Measurements from ENCODE around the gene ZFHX3.

The ZFHX3 gene

DNA sequence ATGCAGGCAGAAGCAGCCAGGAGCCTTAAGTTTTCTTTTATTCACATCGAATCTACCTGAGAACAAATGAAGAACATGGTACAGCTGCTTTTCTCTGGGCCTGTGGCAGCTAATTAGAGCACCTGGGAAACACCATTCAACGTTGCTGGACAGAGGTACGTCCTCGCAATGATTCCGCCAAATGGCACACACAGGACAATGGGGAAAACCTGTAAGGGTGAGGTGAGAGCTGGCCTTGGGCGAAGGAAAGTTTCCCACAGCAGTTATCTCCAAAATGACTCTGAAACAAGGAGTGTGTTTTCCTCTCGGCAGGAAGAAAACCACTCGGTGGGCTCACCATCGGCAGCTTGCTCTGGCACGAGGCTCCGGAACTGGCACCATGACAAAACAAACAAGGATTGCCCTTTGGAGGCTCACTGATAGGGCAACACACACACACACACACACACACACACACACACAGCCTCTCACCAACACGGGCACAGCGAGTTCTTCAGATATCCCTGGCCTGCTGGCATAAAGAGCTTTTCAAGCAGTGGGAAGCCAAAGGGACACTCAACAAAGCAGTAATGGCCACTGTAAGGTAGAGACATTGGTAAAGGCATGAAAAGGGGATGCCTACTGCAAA, 73.7 kb downstream of the ZFHX3 start:
- no peak for DNase-seq (ENCODE audit: low read depth in 2 of 2)

DNA sequence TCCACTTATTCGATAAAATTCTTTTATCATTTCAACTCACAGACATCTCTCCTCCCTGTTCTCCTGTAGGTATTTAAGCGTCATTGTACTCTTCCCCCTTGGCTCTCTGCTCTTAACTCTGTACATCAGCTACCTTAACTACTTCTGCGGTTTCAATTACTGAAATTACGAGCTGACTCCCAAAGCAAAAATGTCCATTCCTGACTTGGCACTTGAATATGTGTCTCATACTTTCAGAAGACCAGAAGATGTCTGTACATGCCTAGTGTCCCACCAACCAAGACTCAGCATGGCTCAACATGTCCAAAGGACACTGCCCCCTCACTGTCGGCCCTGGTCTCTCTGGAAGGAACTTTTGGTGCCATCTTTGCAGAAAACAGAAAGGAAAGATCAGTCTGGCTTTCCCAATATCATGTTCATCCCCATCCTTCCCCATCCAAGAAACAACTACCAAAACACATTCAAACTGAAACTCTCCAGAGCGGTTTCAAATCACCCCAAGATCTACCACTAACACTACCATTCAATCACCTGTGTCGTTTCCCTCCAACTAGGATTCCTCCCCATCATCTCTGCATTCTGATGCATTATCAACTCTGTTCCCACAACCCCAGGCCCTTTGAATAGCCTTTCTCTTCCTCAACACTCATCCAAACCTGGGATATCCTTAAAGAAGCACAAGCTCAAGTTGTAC, 74.9 kb downstream of the ZFHX3 start:
- DNase-seq (ENCODE audit: low read depth in 2 of 2): no peak

GRCh38 chr16:72971370-72971769, 76.6 kb downstream of the ZFHX3 start:
- DNase-seq (ENCODE audit: low read depth in 2 of 2): no peak

- DNase-seq (ENCODE audit: low read depth in 2 of 2): no peak
These were observed 77.3 kb downstream of the ZFHX3 start for GRCh38 chr16:72970656-72971055.

GRCh38 chr16:72969812-72970211, 78.1 kb downstream of the ZFHX3 start:
- no peak for DNase-seq (ENCODE audit: low read depth in 2 of 2)

DNA sequence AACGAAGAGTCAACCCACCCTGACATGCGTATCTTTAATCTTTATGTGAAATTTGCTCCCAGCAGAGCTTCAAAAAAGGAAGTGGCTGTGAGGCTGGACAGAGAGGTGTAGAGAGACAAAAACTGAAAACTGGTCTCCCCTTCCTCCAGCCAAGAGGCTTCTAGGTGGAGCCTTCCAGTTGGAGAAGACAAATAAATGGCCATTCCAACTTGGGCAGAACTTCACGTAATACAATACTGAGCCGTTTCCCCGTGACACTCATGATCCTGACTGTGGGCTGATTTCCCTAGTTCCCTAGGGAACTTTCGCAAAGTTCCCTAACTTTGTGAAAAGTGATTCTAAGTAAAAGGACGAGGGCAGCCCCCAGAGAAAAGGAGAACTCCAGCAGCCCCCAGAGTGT, 78.8 kb downstream of the ZFHX3 start:
- no peak for DNase-seq (ENCODE audit: low read depth in 2 of 2)

GRCh38 chr16:72967941-72968340, 80.0 kb downstream of the ZFHX3 start:
- no peak for DNase-seq (ENCODE audit: low read depth in 2 of 2)

GRCh38 chr16:72963533-72964315, 84.2 kb downstream of the ZFHX3 start:
- DNase-seq (ENCODE audit: low read depth in 2 of 2): no peak

DNA sequence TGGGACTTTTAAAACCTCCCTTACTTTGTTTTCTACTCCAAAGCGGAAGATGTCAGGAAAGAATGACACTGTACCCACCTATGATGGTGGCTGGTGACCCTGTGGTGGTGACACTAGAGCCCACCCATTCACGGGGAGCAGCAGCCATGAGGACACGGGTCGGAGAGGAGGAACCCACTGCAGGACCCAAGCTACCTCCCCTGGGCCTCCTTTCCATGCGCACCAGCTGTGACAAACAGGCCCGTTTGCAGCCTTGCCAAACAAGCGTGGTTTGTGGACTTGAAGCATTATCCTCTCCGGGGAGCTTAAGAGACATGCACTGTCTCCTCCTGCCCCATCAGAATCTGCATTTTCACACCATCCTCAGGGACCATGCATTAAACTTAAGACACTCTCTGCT, 85.6 kb downstream of the ZFHX3 start:
- no peak for DNase-seq (ENCODE audit: low read depth in 2 of 2)

GRCh38 chr16:72961863-72962262, 86.1 kb downstream of the ZFHX3 start:
- DNase-seq (ENCODE audit: low read depth in 2 of 2): no peak

GRCh38 chr16:72961115-72961832, 86.7 kb downstream of the ZFHX3 start:
- no peak for DNase-seq (ENCODE audit: low read depth in 2 of 2)

GRCh38 chr16:72960101-72960500, 87.8 kb downstream of the ZFHX3 start:
- no peak for DNase-seq (ENCODE audit: low read depth in 2 of 2)

GRCh38 chr16:72959301-72959996, 88.5 kb downstream of the ZFHX3 start:
- no peak for DNase-seq (ENCODE audit: low read depth in 2 of 2)

- no peak for DNase-seq (ENCODE audit: low read depth in 2 of 2)
These were observed 89.3 kb downstream of the ZFHX3 start for GRCh38 chr16:72958522-72959076.

DNA sequence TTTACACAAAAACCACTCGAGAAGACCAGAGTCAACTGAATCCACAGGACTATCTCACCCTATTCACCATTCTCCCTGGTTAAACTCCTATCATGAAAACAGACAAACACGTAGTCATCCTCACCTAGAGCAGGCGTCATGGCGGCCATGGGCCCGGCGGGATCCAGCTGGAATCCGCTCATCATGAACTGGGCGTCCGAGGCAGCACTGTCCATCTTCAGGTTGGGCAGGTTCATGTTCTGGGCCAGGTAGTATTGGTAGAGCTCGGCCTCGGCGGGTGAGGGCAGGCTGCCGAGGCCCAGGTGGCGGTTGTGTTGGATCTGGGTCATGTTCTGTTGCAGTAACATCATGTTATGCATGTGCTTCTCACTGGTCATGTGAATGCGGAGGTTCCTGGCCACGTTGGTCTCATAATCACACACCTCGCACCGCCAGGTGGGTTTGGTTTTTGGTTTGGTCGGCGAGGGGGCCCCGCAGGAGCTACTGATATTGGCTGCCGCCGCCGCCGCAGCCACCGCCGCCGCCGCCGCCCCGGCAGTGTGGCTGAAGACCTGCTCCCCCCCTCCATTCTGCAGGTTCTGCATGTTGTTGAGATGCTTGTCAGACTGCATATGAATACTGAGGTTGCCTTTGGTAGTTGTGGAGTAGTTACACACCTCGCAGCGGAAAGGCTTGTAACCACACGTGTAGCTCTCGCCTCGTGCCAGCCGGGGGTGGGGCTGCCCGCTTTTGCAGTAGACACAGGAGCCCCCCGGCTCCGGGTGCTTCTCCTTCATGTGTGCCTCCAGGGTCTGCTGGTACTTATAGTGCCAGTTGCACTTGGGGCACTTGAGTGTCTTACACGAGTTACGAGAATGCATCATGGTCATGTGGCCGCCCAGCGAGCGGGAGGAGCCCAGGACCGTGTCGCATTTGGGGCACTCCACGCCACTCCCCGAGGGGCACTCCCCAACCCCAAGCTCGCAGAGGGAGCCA, 90.3 kb downstream of the ZFHX3 start:
- DNase-seq (ENCODE audit: low read depth in 2 of 2): no peak

DNA sequence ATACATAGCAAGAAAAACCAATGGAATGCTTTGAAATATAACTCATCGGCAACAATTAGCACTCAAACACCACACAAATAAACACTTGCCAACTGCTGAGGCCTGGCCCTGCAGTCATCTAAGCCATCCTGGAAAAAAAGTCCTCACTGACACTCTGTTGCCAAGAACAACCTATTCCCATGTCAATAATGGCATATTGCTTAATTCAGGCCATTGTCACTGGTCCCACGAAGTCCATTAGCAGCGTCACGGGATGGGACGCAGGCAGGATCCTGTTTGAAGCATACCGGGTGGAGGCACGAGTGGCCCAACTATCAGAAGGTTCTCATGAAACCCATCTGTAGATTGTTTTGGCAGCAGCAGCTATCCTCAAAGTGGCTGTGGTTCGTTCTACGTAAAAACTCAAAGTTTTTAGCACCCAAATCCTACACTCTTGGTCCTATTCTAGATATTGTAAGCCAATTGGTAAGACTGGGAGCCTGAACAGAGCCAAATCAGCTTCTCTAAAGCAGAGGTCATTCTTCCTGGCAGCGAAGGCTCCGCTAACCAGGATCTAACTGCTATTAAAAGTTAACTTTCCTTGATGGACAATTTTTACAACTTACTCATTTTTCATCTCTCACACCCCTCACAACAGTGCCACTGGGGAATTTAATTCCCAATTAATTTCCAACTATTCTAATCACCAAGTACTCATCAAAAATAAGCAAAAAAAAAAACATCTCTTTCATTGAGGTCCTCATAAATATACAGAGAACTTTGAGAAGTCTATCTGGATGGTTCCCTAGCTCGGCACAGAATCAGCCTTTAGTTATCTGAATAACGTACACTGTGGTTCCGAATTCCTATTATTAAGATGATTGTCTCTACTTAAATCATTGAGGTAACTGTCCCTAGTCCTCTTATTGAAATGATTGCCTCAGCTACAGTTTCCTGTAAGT, 91.5 kb downstream of the ZFHX3 start:
- DNase-seq (ENCODE audit: low read depth in 2 of 2): no peak

- no peak for DNase-seq (ENCODE audit: low read depth in 2 of 2)
These were observed 95.1 kb downstream of the ZFHX3 start for GRCh38 chr16:72952811-72953271.

DNA sequence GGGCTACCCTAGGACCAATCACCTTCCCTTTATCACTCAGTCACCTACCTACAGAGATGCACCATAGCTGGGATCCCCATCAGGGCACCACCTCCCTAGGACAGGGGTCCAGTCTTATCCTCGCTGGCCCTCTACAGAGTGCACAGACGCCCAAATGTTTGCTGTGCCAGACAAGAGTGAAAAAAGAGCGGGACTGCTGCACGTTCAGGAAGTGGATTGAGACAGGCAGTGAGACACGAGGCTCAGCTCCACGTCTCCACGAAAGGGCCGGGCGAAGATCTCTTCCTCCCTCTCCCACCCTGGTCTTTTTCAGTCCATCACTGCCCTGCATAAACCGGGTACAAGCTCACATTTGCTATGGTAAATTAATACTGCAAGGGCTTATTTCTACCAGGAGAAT, 95.5 kb downstream of the ZFHX3 start:
- DNase-seq (ENCODE audit: low read depth in 2 of 2): no peak

DNA sequence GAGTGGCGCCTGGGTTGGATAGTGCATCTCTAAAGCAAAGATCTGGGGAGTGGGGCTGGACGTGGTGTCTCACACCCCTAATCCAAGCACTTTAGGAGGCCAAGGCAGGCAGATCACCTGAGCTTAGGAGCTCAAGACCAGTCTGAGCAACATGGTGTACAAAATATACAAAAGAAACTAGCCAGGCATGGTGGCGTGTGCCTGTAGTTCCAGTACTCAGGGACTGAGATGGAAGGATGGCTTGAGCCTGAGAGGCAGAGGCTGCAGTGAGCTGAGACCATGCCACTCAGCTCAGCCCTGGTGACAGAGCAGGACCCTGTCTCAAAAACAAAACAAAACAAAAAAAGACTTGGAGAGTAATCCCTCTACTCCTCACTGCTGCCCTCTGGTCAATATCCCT, 96.0 kb downstream of the ZFHX3 start:
- no peak for DNase-seq (ENCODE audit: low read depth in 2 of 2)

All from stimulated activated CD8-positive, alpha-beta memory T cell treated with anti-CD3 and anti-CD28 coated beads, Interleukin-7, amount 100 ng/mL, for 1 hour (primary cell).